GM21526 (cell line): ENCODE data around the gene MAP3K20.
"Not testable (repeated sequence)": the region's sequence is repeated elsewhere in the genome, so short reads cannot be mapped to it uniquely, and the experiment has no call there.

Source experiments
- ATAC-seq: cut with Tn5 transposase; IDR thresholded peaks from one replicate; pipeline ENCODE4 v1.9.1; 2021; ENCODE audit warnings: moderate library complexity; ENCODE audit not compliant: unreplicated experiment, low FRiP score

Gene MAP3K20

GRCh38 chr2:173299764-173300163 is 224.1 kb downstream of the MAP3K20 start:
- no peak for ATAC-seq

GRCh38 chr2:173300458-173300857 is 224.8 kb downstream of the MAP3K20 start:
- ATAC-seq = no peak

- ATAC-seq = not testable (repeated sequence)
These were observed 225.9 kb downstream of the MAP3K20 start for GRCh38 chr2:173301549-173301948.

- no peak for ATAC-seq
These were observed 229.7 kb downstream of the MAP3K20 start for GRCh38 chr2:173305303-173305702.

GRCh38 chr2:173307293-173307692 is 231.6 kb downstream of the MAP3K20 start:
- ATAC-seq = no peak

- not testable (repeated sequence) for ATAC-seq
These were observed 233.7 kb downstream of the MAP3K20 start for GRCh38 chr2:173309370-173309769.

GRCh38 chr2:173311844-173312606 is 236.4 kb downstream of the MAP3K20 start:
- ATAC-seq = no peak
